Stimulated activated CD4-positive, alpha-beta T cell treated with anti-CD3 and anti-CD28 coated beads, Interleukin-1b, Interleukin-23, amount 100 ng/mL, for 48 hours (primary cell): Measurements from ENCODE around the gene ADCY6.
A peak's percentile ranks its signal among the peaks of the same experiment; 100 is the strongest.
"Not testable (repeated sequence)": the region's sequence is repeated elsewhere in the genome, so short reads cannot be mapped to it uniquely, and the experiment has no call there.

Experiments
- DNase-seq: peaks from one replicate; pipeline ENCODE4 v3.0.0-alpha.2; 2020

Gene ADCY6

DNA sequence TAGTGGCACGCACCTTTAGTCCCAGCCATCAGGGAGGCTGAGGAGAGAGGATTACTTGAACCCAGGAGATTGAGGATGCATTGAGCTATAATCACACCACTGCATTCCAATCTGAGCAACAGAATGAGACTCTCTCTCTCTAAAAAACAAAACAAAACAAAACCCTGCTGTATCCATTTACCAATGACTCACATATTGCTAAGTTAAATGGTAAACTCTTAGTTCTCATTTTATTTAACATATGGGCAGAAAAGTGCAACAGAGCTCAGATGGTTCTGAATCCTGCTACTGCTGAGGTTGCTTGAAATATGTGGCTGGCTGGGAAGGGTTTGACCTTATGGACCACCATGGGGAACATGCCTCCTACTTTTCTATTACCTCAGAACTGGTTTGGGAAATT is 38.7 kb downstream of the ADCY6 start:
- DNase-seq = no peak

- no peak for DNase-seq
These were observed 44.5 kb downstream of the ADCY6 start for GRCh38 chr12:48744251-48745008.

GRCh38 chr12:48739618-48740269 is 49.1 kb downstream of the ADCY6 start:
- no peak for DNase-seq

DNA sequence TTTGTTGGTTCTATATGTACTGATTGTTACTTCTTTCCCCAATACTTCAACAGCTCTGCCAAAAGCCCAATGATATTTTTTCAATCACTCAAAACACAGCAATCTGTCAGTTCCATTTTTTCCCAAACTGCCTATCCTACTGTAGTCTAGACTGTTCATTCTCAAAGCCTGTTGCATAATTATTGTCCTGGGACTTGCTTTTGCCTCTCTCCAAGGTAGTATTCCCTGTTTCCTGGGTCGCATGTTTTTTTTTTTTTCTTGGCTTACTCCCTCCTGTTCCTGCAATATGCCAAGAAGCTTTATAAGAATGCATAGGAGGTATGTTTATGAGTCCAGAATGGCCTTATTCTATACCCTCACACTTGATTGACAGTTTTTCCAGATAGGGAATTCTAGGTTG is 52.4 kb downstream of the ADCY6 start:
- DNase-seq = no peak

DNA sequence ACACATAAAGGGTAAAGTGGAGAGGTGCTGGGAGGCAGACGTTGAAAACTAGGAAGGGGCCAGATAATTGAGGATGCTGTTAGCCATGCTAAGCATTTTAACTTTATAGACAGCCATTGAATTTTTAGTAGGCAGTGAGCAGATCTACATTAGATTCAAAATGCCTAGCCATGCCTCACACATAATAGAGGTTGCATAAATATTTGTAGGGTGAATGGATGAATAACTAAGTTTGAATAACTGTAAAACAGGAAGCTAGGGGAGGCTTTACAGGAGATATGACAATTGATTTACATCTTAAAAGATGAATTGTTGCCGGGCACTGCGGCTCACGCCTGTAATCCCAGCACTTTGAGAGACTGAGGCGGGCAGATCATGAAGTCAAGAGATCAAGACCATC is 60.1 kb downstream of the ADCY6 start:
- no peak for DNase-seq

GRCh38 chr12:48720737-48721136 is 68.2 kb downstream of the ADCY6 start:
- DNase-seq = not testable (repeated sequence)

DNA sequence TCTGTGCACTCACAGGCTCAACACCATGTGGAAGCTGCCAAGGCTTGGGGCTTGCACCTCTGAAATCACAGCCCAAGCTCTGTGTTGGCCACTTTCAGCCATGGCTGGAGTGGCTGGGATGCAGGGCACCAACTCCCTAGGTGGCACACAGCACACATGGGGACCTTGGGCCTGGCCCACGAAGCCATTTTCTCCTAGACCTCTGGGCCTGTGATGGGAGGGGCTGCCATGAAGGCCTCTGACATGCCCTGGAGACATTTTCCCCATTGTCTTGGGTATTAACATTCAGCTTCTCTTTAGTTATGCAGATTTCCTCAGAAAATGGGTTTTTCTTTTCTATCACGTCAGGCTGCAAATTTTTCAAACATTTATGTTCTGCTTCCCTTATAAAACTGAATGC is 68.7 kb downstream of the ADCY6 start:
- not testable (repeated sequence) for DNase-seq

- DNase-seq = not testable (repeated sequence)
These were observed 69.9 kb downstream of the ADCY6 start for GRCh38 chr12:48719002-48719401.

GRCh38 chr12:48717252-48717695 is 71.6 kb downstream of the ADCY6 start:
- DNase-seq = no peak

DNA sequence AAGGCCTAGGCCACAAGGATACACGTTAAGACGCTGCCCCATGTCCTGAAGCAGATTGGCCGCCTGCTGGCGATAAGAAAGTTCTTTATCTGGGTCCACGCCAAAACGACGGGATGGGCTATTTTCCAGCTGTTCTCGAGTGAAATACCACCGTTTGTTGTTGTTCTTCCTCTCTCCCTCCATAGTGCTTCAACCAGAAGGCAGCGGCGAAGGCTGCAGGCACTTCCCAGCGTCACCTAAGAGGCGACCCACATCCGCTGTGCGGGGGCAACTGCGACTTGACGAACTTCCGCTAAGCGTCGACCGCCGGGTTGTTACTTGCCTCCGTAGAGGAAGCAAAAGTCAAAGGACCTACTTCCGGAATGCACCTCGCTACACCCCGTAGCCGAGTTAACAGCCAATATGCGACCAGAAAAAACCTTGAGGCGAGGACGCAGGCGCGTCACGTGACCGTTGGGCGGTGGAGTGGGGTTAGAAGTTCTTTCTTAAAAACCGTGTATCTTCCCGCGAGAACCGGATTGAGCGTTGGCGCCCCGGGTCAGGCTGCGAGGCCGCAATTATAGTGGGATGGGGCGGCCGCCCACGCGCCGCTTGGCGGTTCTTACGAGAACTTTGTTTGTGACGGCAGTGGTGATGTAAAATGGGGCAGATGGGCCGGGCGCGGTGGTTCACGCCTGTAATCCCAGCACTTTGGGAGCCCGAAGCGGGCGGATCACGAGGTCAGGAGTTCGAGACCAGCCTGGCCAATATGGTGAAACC is 72.2 kb downstream of the ADCY6 start, which contains the start of gene CCNT1:
Gene CCNT1 (minus strand): TSS at position 215 of the 759 bp plus-strand sequence. CDS start 32 bp downstream, at position 183.
- DNase-seq = peak; percentile 100
